Stromal cell of bone marrow (primary cell): ENCODE results near the gene SHQ1.

Experiments
- DNase-seq: peaks from one replicate; pipeline ENCODE4 v3.0.0-alpha.2; 2012; ENCODE audit warnings: low read depth

Gene SHQ1

DNA sequence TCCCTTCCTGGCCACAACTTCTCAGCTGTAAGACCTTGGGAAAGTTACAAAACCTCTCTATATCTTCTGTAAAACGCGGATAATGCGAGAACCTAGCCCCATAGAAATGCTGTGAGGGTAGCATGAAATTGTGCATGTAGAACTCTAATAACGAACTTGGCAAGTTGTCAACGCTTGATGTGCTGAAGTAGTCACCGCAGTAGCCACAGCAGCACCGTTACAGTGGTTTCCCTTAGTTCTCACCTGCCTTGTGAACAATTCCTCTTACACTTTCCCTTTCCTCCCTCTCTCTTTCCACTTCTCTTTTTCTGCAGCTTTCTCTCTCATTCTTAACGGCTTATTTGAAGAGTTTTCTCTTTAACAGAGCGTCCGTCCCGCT is 447 bp upstream of the SHQ1 start:
- DNase-seq = no peak

DNA sequence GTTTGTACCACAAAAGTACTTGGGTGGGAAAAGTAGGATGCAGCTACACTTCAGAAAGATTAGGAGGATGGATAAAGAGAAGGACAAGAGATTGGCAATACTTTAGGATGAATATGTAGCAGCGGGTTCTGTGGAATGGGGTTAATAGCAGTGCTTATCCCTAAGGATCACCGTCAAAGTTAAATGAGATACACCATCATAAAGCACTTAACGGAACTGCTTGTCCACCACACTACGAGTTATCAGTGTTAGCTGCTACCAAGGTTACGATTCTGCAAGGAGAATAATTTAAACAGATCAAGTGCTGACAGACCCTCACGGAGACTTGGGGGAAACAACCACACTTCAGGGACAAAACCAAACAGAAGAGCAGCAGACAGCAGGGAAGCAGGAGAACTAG is 963 bp downstream of the SHQ1 start:
- DNase-seq = no peak

DNA sequence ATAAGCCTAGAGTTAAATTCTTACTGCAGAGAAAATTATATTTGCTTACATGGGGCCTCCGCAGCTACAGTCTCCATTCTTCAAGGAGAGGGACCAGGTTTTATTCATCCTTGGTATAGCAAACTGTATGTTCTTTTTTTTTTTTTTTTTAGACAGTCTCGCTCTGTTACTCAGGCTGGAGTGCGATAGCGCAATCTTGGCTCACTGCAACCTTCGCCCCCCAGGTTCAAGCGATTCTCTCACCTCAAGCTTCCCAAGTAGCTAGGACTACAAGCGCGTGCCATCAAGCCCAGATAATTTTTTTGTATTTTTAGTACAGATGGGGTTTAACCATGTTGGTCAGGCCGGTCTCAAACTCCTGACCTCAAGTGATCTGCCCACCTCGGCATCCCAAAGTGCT is 2.1 kb downstream of the SHQ1 start:
- no peak for DNase-seq

DNA sequence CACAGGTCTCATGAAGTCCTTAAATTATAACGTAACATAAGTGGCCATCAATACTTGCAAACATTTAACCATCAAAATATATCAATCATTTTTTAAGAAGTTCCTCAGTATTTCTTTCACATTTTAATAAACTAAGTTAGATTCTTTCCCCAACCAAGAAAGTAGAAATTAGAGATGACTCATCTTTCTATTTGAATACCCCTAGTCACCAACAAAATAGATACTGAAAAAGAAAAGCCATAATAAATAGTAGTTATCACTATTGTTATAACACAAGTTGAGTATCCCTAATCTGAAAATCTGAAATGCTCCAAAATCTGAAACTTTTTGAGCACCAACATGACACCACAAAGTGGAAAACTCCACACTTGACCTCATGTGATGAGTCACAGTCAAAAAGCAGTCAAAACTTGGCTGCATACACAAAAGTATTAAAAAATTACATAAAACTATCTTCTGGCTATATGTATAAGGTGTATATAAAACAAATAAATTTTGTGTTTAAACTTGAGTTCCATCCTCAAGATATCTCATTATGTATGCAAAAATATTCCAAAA is 3.7 kb downstream of the SHQ1 start:
- DNase-seq = no peak

DNA sequence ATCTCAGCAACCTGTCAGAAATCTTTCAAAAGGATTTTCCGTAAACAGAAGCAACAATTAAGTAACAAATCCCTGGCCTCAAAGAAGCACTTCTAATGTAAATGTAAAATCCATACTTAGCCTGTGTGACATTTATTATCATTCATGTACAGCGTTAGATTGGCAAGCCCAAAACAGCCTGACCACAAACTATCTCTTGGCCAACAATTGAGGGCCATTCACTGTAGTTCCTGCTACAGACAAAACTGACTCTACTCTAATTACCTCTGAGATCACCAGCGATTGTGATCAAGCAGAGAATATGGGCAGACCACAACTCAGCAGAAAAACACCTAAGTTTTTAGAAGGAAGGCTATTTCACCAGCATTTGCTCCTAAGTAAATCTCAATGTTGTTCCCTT is 9.2 kb downstream of the SHQ1 start:
- no peak for DNase-seq

DNA sequence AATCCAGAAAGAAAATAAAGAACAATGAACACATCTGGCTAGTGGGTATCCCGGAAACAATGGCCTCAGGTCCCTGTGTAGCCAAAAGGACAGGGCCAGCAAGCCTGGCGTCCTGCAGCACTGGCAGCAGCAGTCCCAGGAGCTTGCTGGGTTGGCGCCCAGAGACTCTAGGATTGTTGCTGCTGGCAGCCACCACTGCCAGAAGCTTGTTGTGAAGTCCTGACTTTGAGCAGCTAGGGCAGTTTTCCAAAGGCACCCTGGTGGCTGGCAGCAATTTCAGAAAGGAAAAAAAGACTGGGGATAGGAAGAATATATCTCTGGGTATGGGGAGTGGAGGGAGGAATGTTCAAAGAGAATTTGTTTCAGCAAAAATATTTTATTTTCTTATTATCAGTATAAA is 11.3 kb downstream of the SHQ1 start:
- no peak for DNase-seq

DNA sequence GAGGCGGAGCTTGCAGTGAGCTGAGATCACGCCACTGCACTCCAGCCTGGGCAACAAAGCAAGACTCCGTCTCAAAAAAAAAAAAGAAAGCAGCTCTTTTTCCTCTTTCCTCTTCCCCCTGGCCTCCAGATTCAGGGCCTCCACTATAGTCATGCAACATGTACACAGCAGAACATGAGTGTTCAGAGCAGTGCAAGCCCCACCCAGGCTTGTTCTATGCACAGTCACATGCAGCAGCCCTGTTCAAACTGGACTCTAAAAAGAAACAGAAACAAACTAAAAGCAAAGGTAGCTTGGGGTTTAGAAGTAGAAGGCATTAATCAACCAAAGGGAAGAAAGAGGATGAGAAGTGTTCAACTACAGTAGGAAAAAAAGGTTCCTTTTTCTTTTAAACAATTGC is 11.8 kb downstream of the SHQ1 start:
- DNase-seq = no peak

DNA sequence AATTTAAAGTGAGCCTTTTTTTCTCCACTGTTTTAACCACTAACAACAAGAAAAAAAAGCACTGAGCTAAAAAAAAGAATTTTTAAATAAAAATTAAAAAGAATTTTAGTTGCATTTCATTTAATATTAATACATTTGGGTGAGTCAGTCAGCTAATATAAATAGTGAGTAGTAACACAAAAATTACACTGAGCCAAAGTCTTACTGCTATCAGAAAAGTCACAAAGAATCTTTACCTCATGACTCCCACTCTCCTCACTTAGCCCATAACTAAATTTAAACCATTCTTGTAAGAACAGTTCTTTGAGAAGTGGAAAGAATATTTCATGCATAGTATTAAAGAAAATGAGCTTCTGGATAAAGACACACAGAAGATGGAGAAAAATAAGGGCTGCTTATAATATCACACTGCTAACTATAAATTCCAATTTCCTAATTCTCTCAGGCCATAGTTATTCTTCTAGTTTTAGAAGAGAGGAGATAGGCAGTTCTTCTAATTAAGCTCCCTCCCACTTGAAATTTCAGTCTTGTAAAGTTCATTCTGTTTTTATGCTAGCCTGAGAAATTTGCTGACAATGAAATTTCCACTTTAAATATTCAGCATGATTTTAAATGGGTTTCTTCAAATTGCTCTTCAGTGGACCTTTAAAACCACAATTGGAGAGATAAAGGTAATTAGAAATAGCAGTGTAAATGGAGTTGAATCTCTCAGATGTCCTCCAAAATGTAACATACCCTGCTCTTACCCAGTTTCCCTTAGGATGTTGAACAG is 17.6 kb downstream of the SHQ1 start:
- DNase-seq = no peak

DNA sequence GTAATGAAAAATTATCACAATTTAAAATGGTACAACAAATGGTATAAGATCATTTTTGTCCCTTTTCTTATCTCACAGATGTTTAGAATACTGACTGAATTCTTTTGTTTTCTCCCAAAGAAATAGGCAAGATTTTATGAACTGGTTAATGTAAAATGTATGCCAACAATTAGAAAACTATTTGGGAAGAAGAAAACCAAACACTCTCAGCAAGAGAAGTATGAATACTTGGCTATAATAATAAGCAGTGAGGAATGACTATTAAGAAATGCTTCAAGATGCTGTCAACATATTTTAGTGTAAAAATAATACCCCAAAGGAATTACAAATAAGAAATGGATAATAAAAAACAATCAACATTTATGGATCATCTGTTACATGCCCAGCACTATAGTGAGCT is 18.5 kb downstream of the SHQ1 start:
- no peak for DNase-seq

DNA sequence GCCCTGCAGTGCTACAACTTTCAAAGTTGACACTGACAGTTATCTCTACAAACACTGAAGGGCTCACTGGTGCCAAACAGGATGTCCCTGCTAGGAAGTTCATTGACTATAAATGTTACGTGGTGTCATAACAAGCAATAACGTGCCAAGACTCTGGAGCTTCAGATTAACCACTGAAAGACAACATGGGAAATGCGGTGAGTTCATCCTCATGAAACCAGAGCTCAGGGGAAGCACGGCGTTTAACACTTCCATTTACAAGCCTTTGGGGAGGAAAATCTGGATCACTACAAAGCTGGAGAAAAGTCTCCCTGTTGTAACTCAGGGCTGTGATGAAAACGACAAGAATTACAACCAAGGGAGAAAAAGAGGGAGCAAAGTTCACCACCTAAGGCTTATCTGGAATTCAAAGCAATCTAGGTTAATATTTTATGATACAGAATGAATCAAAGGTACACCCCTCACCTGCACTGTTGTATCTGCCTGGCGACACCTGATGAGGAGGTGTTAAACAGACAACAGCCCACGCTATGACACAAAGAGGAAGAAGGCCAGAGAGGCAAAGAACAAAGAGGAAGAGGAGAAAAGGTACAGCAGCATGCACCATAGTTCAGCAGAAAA is 27.0 kb downstream of the SHQ1 start:
- DNase-seq = no peak

DNA sequence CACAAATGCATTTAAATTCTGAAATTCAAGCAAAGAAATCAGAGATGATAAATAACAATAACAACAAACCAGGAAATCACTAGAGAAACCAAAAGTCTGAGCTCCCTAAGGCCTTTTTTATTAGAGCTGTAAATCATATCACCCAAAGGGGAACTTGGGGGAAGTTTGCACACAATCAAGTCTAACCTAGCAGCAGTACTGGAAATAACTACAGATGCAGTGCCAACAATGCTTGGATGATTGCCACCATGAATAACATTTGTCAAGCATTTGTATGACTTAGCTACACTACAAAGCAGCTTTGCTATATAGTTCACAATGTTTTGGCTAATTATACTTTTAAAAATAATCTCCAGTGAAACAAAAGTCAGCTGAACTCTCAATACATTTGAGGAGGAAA is 27.8 kb downstream of the SHQ1 start:
- DNase-seq = peak; percentile 74

DNA sequence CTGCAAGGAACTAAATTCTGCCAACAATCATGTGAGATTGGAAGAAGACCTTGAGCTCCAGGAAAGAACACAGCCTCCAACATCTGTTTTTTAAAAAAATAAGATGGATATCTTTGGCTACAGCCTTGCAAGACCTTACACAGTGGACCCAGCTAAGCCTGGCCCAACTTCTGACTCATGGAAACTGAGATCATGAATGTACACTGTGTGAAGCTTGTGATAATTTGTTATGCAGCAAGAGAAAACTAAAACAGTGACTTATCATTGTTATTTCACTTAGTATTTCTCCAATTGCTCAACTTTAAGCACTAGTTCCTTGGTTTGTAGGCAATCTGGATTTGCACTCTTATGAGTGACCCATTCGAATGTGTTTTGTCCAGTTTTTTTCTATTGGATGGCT is 29.3 kb downstream of the SHQ1 start:
- DNase-seq = peak; percentile 92

DNA sequence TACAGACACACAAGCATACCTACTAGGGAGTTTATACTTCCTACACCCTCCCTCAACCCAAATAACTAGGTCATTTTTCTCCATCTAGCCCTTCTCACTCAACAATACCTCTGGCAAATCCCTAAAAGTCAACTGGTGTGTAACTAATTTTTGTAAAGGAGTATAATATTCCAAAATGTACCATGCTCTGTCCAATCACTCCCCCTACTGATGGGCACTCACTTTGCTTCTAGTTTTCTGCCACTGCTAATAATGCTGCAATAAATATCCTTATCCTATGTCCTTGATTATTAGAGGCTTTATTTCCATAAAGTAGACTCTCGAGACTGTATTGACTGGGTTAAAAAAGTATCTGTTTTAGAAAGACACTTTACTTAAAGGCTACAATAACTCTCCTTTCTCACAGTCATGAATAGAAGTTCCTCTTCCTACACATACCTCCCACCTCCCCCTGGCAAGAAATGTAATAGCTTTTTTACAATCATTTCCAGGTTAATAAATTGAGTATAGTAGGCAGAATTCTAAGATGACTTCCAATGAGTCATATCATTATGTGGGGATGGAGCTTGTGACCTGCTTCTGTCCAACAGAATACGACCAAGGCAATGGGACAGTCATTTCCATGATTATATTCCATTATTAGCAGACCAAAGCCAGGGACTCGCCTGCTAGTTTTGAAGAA is 30.0 kb downstream of the SHQ1 start:
- no peak for DNase-seq

DNA sequence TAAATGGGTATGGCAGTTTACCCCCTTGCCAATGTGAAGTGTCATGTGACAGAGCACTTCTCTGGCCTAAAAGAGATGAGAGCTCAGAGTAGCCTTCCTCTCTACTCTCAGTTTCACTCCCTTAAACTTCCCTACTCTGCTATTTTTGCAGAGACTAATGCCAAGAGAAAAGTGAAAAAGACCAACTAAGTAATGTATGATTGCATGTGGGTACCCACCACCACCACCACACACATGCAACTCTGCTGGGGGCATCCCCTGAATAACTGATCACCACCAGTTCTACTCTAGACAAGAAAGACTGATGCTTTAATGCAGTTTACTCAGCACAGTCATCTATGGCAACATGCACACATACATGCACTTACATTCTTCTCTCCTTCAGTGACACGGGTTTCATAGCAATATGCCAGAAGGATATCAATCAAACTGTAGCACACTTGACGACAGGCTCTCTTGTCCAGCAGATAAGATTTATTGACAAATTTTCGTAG is 31.3 kb downstream of the SHQ1 start:
- no peak for DNase-seq

DNA sequence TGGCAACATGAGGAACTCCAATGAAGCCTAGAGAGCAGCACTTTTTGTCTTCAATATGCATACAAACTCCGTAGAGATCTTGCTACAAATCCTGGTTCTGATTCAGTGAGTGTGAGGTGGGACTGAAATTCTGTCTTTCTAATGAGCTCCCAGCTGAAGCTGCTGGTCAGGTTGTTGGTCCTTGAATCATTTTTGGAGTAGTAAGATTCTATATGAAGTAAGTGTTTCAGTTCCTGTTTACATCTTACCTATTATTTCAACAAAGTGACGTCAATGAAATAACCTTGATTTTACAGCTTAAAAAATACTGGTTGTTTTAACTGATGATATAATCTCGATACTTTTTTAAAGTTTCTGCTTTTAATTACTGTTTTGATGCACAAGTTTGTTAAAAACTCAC is 33.9 kb downstream of the SHQ1 start:
- DNase-seq = no peak

DNA sequence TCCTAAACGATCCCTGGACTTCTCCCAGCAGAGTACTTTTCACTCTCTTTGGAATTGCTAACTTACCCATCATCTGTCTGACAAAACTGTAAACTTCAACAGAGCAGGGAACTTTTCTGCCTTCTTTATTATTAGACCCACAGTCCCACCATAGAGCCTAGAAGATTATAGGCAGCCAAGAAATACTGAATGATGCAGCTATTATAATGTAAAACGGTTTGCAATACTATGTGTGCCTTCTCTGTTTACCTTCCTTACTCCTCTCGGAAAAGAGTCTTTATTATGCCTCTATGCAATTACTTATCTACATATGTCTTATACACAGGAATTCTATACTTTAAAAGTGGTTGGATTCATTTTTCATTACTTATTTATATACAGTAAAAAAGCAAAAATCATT is 36.0 kb downstream of the SHQ1 start:
- no peak for DNase-seq

DNA sequence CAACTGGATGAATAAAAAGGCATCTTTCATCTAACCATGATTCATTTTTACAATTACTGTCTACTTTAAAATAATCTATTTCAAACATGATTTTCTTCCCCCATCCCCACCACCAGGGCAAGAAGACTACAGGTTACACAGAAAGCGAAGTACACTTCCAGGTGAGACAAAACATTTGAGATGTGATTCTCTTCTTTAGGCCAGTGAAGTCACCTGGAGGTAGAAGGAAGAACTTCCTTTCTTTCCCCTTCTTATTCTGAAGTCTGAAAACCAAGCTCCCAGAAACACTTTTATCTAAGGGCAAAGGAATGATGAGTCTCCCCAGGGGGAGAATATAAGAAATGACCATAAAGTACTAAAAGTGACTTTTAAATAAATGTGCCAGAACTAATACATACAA is 36.7 kb downstream of the SHQ1 start:
- no peak for DNase-seq

DNA sequence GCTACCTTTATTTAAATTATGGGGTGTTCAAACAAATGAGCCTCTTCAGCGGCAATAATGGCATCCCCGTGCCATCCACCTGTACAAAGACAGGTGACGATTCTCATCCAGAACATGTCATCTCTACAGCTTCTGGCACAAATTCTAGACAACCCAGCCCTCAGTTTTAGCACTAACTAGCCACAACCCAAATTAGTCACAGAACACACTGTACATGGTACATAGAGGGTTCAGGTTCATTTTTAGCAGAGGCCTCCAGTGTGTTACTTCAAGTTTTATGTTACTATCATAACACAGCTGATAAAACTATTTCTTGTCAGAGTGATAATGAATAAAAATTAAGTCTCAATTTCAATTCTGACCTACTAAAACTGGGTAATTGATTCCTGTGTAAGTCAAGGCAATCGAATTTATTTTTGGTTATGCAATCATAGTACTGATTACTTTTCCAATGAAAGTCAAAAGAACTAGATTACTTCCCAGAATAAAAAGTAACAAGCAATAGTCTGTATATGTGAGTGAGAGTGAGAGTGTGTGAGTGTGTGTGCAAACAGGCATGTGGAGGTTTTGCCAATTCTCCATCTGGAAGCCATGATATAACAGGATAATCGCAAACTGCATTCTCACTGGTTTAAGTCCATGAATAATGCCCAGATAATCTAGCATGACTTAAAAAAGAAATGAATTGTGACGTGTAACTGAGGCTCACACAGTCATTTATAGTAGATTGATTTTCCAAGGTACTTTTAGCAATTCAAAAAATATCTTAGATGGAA is 37.4 kb downstream of the SHQ1 start:
- no peak for DNase-seq

DNA sequence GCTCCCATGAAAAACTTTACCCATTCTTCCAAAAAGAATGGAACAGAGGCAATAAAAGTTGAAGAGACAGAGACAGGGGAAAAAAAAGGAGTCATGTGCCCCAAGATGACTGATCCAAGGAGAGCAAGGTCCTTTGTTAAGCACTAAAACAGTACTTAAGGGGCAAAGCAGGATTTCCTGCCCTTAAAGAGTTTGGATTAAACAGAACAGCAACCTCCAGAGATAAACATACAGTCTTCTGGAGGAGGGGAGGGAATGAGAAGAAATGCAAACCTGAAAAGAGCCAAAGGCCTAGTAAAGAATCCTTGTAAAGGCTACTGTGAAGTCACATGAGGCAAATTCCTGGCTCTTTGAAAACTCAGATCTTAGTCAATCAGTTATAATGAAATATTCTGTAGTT is 38.2 kb downstream of the SHQ1 start:
- no peak for DNase-seq

DNA sequence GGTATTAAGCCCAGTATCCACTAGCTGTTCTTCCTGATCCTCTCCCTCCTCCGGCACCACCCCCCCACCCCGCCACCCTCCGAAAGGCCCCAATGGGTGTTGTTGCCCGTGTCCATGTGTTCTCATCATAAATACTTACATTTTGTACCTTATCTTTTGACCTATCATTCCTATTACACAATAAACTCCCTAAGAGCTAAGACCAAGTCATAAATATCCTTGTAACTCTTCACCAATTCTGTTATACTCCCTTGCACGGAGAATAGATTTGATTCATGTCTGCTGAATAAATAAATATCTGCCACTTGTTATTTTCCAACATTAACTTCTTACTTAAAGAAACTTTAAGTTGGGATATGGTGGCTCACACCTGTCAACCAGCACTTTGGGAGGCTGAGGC is 43.9 kb downstream of the SHQ1 start:
- DNase-seq = no peak

DNA sequence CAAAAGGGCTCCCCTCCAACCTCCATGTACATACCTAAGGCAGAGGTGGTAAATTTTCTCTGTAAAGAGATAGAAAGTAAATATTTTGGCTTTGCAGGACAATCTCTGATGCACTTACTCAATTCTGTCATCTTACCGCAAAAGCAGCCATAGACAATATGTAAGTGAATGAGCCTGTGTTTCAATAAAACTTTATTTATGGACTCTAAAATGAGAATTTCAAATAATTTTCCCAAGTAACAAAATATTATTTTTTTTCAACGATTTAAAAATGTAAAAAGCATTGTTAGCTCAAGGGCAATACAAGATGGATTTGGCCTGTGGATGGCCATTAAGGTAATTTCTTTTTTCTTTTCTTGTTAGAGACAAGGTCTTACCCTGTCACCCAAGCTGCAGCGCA is 44.7 kb downstream of the SHQ1 start:
- no peak for DNase-seq

DNA sequence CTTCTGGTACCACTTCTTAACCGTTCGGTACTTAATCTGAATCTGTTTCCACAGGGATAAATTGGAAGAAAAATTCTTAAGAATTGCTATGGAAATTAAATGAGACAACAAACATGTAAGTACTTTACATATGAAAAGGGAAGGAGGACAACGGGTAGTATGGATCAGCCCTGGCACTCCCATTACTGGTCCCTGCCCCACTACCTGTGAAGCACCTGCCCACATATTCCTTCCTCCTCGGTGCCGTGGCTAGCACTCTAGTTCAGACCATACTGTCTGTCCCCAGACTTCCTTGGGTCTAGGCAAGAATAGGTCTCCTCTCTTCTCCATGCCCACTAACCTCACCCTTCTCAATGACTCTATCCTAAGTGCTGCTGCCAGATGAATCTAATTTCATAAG is 46.2 kb downstream of the SHQ1 start:
- no peak for DNase-seq
